HEK293 (cell line): ENCODE data around the gene MAGI1.
A peak's percentile ranks its signal among the peaks of the same experiment; 100 is the strongest.

Experiments
- CTCF ChIA-PET: fragments of 350-600 bp; formaldehyde crosslinking; extraction: SDS; loops from one replicate; lab custom pipeline; 2021; ENCODE audit warnings: antibody characterized with exemption; lab: Yijun Ruan, JAX
- POLR2A ChIA-PET: fragments of 300-600 bp; formaldehyde crosslinking; extraction: SDS; loops from one replicate; lab custom pipeline; 2020; ENCODE audit warnings: antibody characterized with exemption, inconsistent platforms; lab: Yijun Ruan, JAX
- H3K27ac ChIP-seq: fragments of 200-500 bp; sonication (Bioruptor generic); 2 replicates; pipeline ENCODE4 v1.5.1; 2014; ENCODE audit warnings: low read depth, low read length, control low read depth, inconsistent platforms; ENCODE audit errors: extremely low read depth
- H3K36me3 ChIP-seq, 2 experiments: fragments of 200-500 bp in 1 of 2; sonication (Bioruptor generic) in 1 of 2; 1 replicate in 1 of 2; 2 replicates in 1 of 2; pipeline ENCODE4 v1.5.1; 2014 to 2017; ENCODE audit warnings: inconsistent platforms in 2 of 2, low read length in 2 of 2; ENCODE audit not compliant: control insufficient read depth in 2 of 2, insufficient read depth in 1 of 2
- H3K4me1 ChIP-seq: fragments of 200-500 bp; sonication (Bioruptor generic); 2 replicates; pipeline ENCODE4 v1.5.1; 2014; ENCODE audit warnings: mild to moderate bottlenecking, low read length, inconsistent platforms; ENCODE audit not compliant: control insufficient read depth, insufficient read depth
- H3K4me3 ChIP-seq: 2 replicates; pipeline ENCODE4 v1.5.1; 2011; ENCODE audit warnings: low read depth, mild to moderate bottlenecking, control low read depth, low read length, moderate library complexity
- H3K9me3 ChIP-seq: fragments of 200-500 bp; sonication (Bioruptor generic); 2 replicates; pipeline ENCODE4 v1.5.1; 2014; ENCODE audit warnings: low read depth, low read length, inconsistent platforms; ENCODE audit not compliant: control insufficient read depth, insufficient read depth
- GFI1B ChIP-seq: fragments of 450-650 bp; formaldehyde crosslinking; IDR thresholded peaks from 2 replicates; pipeline ENCODE4 v1.5.1; 2016; ENCODE audit warnings: missing biosample characterization, missing genetic modification characterization
- KLF16 ChIP-seq: fragments of 450-650 bp; formaldehyde crosslinking; IDR thresholded peaks from 2 replicates; pipeline ENCODE4 v1.5.1; 2017; ENCODE audit warnings: missing biosample characterization, missing genetic modification characterization
- KLF8 ChIP-seq: fragments of 450-650 bp; formaldehyde crosslinking; IDR thresholded peaks from 2 replicates; pipeline ENCODE4 v1.5.1; 2016; ENCODE audit warnings: missing biosample characterization, missing genetic modification characterization
- MEIS1 ChIP-seq: sonication (generic); formaldehyde crosslinking; IDR thresholded peaks from 2 replicates; pipeline ENCODE4 v1.8.1; 2022; ENCODE audit warnings: missing genetic modification reagents, mild to moderate bottlenecking, borderline replicate concordance
- TCF7L2 ChIP-seq: IDR thresholded peaks from 2 replicates; pipeline ENCODE4 v1.6.1; 2011; ENCODE audit warnings: low read depth, mild to moderate bottlenecking, inconsistent platforms, low read length, moderate library complexity, borderline replicate concordance
- ZNF114 ChIP-seq: fragments of 450-650 bp; formaldehyde crosslinking; IDR thresholded peaks from 2 replicates; pipeline ENCODE4 v1.5.0; 2017; ENCODE audit warnings: missing biosample characterization, missing genetic modification characterization
- ZNF19 ChIP-seq: fragments of 450-650 bp; formaldehyde crosslinking; IDR thresholded peaks from 2 replicates; pipeline ENCODE4; 2016; ENCODE audit warnings: missing biosample characterization, missing genetic modification characterization, low read depth
- ZNF24 ChIP-seq: fragments of 450-650 bp; formaldehyde crosslinking; IDR thresholded peaks from 2 replicates; pipeline ENCODE4 v1.5.1; 2016; ENCODE audit warnings: missing biosample characterization, missing genetic modification characterization
- ZNF335 ChIP-seq: fragments of 450-650 bp; formaldehyde crosslinking; conservative IDR thresholded peaks from 2 replicates; pipeline ENCODE4 v1.5.1; 2016; ENCODE audit warnings: missing biosample characterization, missing genetic modification characterization
- ZNF416 ChIP-seq: fragments of 450-650 bp; formaldehyde crosslinking; IDR thresholded peaks from 2 replicates; pipeline ENCODE4 v1.5.1; 2016; ENCODE audit warnings: missing biosample characterization, missing genetic modification characterization
- ZNF561 ChIP-seq: fragments of 450-650 bp; IDR thresholded peaks from 2 replicates; pipeline ENCODE4 v1.5.1; 2018; ENCODE audit warnings: missing biosample characterization, missing genetic modification characterization, borderline replicate concordance
- ZNF600 ChIP-seq: fragments of 450-650 bp; formaldehyde crosslinking; IDR thresholded peaks from 2 replicates; pipeline ENCODE4 v1.5.1; 2016; ENCODE audit warnings: missing biosample characterization, missing genetic modification characterization
- ZNF610 ChIP-seq: fragments of 450-650 bp; formaldehyde crosslinking; IDR thresholded peaks from 2 replicates; pipeline ENCODE4 v1.5.1; 2016; ENCODE audit warnings: missing biosample characterization, missing genetic modification characterization, borderline replicate concordance
- ZNF785 ChIP-seq: fragments of 450-650 bp; formaldehyde crosslinking; IDR thresholded peaks from 2 replicates; pipeline ENCODE4 v1.5.1; 2016; ENCODE audit warnings: missing biosample characterization, missing genetic modification characterization
- ZNF837 ChIP-seq: fragments of 450-650 bp; formaldehyde crosslinking; IDR thresholded peaks from 2 replicates; pipeline ENCODE4 v1.5.1; 2016; ENCODE audit warnings: missing biosample characterization, missing genetic modification characterization
- TF ChIP-seq, protein P1 (sequence below): fragments of 450-650 bp; formaldehyde crosslinking; IDR thresholded peaks from 2 replicates; pipeline ENCODE4 v1.5.1; 2016; ENCODE audit warnings: missing biosample characterization, missing genetic modification characterization, borderline replicate concordance
- TF ChIP-seq, protein P2 (sequence below): fragments of 450-650 bp; formaldehyde crosslinking; IDR thresholded peaks from 2 replicates; pipeline ENCODE4 v1.5.1; 2016; ENCODE audit warnings: missing biosample characterization, missing genetic modification characterization
- TF ChIP-seq, protein P3 (sequence below): fragments of 450-650 bp; formaldehyde crosslinking; IDR thresholded peaks from 2 replicates; pipeline ENCODE4 v1.5.1; 2017; ENCODE audit warnings: missing biosample characterization, missing genetic modification characterization
- TF ChIP-seq, protein P4 (sequence below): fragments of 450-650 bp; formaldehyde crosslinking; IDR thresholded peaks from 2 replicates; pipeline ENCODE4 v1.5.1; 2017; ENCODE audit warnings: missing biosample characterization, mild to moderate bottlenecking, missing genetic modification characterization, moderate library complexity

Gene MAGI1

DNA sequence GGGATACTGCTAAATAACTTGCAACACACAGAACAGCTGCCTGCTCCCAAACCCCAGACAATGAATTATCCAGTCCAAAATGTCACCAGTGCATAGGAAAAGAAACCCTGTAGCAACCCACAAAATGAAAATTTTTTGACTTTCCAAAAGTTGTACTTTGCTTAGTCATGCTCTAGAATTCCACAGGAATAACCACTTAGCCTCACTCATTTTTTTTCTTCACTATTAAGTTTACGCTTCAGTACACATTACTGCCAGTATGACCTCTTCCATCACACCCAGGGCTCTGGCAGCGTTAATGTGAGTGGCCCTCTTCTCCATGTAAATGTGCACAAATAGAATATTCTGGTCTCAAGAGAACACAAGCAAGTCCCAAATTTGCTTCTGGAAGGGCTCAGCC, 259.8 kb downstream of the MAGI1 start:
- CTCF ChIA-PET, result no interaction called here
- H3K4me3 ChIP-seq, result no peak overlapping the region
- H3K9me3 ChIP-seq, result no peaks in the 10 kb centered on the region
- H3K36me3 ChIP-seq, result no peaks in the 10 kb centered on the region
- POLR2A ChIA-PET, result no interaction called here
- TF ChIP-seq ZNF600 (peak; percentile 76), GFI1B (tag by site-specific recombination) (no peak)
- TF ChIP-seq, protein P1, sequence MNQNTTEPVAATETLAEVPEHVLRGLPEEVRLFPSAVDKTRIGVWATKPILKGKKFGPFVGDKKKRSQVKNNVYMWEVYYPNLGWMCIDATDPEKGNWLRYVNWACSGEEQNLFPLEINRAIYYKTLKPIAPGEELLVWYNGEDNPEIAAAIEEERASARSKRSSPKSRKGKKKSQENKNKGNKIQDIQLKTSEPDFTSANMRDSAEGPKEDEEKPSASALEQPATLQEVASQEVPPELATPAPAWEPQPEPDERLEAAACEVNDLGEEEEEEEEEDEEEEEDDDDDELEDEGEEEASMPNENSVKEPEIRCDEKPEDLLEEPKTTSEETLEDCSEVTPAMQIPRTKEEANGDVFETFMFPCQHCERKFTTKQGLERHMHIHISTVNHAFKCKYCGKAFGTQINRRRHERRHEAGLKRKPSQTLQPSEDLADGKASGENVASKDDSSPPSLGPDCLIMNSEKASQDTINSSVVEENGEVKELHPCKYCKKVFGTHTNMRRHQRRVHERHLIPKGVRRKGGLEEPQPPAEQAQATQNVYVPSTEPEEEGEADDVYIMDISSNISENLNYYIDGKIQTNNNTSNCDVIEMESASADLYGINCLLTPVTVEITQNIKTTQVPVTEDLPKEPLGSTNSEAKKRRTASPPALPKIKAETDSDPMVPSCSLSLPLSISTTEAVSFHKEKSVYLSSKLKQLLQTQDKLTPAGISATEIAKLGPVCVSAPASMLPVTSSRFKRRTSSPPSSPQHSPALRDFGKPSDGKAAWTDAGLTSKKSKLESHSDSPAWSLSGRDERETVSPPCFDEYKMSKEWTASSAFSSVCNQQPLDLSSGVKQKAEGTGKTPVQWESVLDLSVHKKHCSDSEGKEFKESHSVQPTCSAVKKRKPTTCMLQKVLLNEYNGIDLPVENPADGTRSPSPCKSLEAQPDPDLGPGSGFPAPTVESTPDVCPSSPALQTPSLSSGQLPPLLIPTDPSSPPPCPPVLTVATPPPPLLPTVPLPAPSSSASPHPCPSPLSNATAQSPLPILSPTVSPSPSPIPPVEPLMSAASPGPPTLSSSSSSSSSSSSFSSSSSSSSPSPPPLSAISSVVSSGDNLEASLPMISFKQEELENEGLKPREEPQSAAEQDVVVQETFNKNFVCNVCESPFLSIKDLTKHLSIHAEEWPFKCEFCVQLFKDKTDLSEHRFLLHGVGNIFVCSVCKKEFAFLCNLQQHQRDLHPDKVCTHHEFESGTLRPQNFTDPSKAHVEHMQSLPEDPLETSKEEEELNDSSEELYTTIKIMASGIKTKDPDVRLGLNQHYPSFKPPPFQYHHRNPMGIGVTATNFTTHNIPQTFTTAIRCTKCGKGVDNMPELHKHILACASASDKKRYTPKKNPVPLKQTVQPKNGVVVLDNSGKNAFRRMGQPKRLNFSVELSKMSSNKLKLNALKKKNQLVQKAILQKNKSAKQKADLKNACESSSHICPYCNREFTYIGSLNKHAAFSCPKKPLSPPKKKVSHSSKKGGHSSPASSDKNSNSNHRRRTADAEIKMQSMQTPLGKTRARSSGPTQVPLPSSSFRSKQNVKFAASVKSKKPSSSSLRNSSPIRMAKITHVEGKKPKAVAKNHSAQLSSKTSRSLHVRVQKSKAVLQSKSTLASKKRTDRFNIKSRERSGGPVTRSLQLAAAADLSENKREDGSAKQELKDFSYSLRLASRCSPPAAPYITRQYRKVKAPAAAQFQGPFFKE (tag by site-specific recombination), result no peak
- TF ChIP-seq, protein P2, sequence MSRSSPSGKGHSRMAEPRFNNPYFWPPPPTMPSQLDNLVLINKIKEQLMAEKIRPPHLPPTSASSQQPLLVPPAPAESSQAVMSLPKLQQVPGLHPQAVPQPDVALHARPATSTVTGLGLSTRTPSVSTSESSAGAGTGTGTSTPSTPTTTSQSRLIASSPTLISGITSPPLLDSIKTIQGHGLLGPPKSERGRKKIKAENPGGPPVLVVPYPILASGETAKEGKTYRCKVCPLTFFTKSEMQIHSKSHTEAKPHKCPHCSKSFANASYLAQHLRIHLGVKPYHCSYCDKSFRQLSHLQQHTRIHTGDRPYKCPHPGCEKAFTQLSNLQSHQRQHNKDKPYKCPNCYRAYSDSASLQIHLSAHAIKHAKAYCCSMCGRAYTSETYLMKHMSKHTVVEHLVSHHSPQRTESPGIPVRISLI (tag by site-specific recombination), result 0 out of 2 replicates have a peak, but pooled peaks have one; percentile 35
- TF ChIP-seq, protein P3, sequence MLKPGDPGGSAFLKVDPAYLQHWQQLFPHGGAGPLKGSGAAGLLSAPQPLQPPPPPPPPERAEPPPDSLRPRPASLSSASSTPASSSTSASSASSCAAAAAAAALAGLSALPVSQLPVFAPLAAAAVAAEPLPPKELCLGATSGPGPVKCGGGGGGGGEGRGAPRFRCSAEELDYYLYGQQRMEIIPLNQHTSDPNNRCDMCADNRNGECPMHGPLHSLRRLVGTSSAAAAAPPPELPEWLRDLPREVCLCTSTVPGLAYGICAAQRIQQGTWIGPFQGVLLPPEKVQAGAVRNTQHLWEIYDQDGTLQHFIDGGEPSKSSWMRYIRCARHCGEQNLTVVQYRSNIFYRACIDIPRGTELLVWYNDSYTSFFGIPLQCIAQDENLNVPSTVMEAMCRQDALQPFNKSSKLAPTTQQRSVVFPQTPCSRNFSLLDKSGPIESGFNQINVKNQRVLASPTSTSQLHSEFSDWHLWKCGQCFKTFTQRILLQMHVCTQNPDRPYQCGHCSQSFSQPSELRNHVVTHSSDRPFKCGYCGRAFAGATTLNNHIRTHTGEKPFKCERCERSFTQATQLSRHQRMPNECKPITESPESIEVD (tag by site-specific recombination), result peak; percentile 55; the same call in 1 of the 2 replicates
- H3K4me1 ChIP-seq, result no peaks in the 10 kb centered on the region; the same call in 1 of the 2 replicates
- no peak overlapping the region for H3K27ac ChIP-seq

DNA sequence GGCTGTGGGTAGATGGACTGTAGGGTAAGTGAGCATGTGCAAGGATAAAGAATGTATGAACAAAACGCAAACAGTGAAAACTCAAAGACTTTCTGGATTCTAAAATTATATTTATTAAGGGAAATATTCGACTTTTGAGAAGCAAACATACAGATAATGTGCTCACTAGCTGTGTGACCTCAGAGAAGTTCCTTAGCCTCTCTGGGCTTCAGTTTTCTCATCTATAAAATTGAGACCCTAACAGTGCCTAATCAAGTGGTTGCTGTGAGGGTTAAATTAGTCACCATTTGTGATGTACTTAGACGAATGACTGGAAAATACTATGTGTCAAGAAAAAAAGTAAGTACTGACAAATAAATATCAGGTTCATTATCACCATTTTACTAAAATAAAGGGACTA, 261.7 kb downstream of the MAGI1 start:
- no peak for TF ChIP-seq KLF8 (tag by site-specific recombination)
- TF ChIP-seq ZNF785 (tag by site-specific recombination), result no peak
- no peak for TF ChIP-seq ZNF416 (tag by site-specific recombination)
- no peak for TF ChIP-seq MEIS1 (CRISPR knock-in tag)
- no peak for TF ChIP-seq ZNF24 (tag by site-specific recombination)
- no peak for TF ChIP-seq ZNF837
- TF ChIP-seq ZNF561 (tag by site-specific recombination), result no peak
- TF ChIP-seq, protein P4, sequence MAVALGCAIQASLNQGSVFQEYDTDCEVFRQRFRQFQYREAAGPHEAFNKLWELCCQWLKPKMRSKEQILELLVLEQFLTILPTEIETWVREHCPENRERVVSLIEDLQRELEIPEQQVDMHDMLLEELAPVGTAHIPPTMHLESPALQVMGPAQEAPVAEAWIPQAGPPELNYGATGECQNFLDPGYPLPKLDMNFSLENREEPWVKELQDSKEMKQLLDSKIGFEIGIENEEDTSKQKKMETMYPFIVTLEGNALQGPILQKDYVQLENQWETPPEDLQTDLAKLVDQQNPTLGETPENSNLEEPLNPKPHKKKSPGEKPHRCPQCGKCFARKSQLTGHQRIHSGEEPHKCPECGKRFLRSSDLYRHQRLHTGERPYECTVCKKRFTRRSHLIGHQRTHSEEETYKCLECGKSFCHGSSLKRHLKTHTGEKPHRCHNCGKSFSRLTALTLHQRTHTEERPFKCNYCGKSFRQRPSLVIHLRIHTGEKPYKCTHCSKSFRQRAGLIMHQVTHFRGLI (tag by site-specific recombination), result no peak
- TF ChIP-seq ZNF610 (tag by site-specific recombination), result no peak
- TF ChIP-seq ZNF114 (tag by site-specific recombination), result no peak
- no peak for TF ChIP-seq ZNF335 (tag by site-specific recombination)
- TF ChIP-seq KLF16 (tag by site-specific recombination), result no peak
- no peak for TF ChIP-seq TCF7L2
- TF ChIP-seq ZNF19, result no peak
- TF ChIP-seq GFI1B (tag by site-specific recombination), result no peak
- TF ChIP-seq, all 188 proteins: peak for 0
- Histone ChIP-seq H3K9me3 (no peaks in the 10 kb centered on the region), H3K27ac (no peak overlapping the region), H3K4me3 (no peak overlapping the region), H3K36me3 (no peaks in the 10 kb centered on the region), H3K4me1 (no peaks in the 10 kb centered on the region; the same call in 1 of the 2 replicates)
- ChIA-PET CTCF (interaction anchor here (0.7 kb wide), 1 partner anchor 14 kb away, joined by 3 read pairs; no protein-coding TSS in a partner anchor), POLR2A (no interaction called here)
